Smooth muscle cell of the brain vasculature (primary cell): ENCODE data around the gene UGT1A7.
"Not testable (repeated sequence)": the region's sequence is repeated elsewhere in the genome, so short reads cannot be mapped to it uniquely, and the experiment has no call there.

Experiments
- DNase-seq: peaks from one replicate; pipeline ENCODE4 v3.0.0-alpha.2; 2012; ENCODE audit warnings: low read depth, low spot score

UGT1A7 gene

GRCh38 chr2:233681521-233682099 is at the start of gene UGT1A7:
Gene UGT1A7 (plus strand): TSS chr2:233681901. CDS start chr2:233681938, 37 bp downstream.
- DNase-seq: no peak

- not testable (repeated sequence) for DNase-seq
Observed at GRCh38 chr2:233636306-233636705, 45.4 kb upstream of the UGT1A7 start, which contains the start of gene UGT1A10. Gene UGT1A10 (plus strand): TSS chr2:233636448. CDS start chr2:233636523, 75 bp downstream.

- no peak for DNase-seq
Observed at GRCh38 chr2:233638836-233639235, 42.9 kb upstream of the UGT1A7 start.

- DNase-seq: no peak
Observed at GRCh38 chr2:233639860-233640259, 41.8 kb upstream of the UGT1A7 start.

GRCh38 chr2:233643128-233643527 is 38.6 kb upstream of the UGT1A7 start:
- no peak for DNase-seq

GRCh38 chr2:233646033-233646432 is 35.7 kb upstream of the UGT1A7 start:
- not testable (repeated sequence) for DNase-seq

GRCh38 chr2:233650981-233651380 is 30.7 kb upstream of the UGT1A7 start:
- DNase-seq: no peak

GRCh38 chr2:233651430-233651829 is 30.3 kb upstream of the UGT1A7 start:
- no peak for DNase-seq

- no peak for DNase-seq
Observed at GRCh38 chr2:233654501-233654900, 27.2 kb upstream of the UGT1A7 start.

- no peak for DNase-seq
Observed at GRCh38 chr2:233655043-233655442, 26.7 kb upstream of the UGT1A7 start.

GRCh38 chr2:233655943-233656342 is 25.8 kb upstream of the UGT1A7 start:
- DNase-seq: not testable (repeated sequence)

- DNase-seq: no peak
Observed at GRCh38 chr2:233656443-233656842, 25.3 kb upstream of the UGT1A7 start.

- DNase-seq: no peak
Observed at GRCh38 chr2:233658610-233659009, 23.1 kb upstream of the UGT1A7 start.

- no peak for DNase-seq
Observed at GRCh38 chr2:233663911-233664310, 17.8 kb upstream of the UGT1A7 start.

GRCh38 chr2:233668605-233669260 is 13.0 kb upstream of the UGT1A7 start:
- no peak for DNase-seq

GRCh38 chr2:233671290-233672161 is 10.2 kb upstream of the UGT1A7 start, which contains the start of gene UGT1A9:
Gene UGT1A9 (plus strand): TSS chr2:233671898. CDS start chr2:233671935, 37 bp downstream.
- no peak for DNase-seq

- DNase-seq: no peak
Observed at GRCh38 chr2:233672886-233673285, 8.8 kb upstream of the UGT1A7 start.

GRCh38 chr2:233673896-233674295 is 7.8 kb upstream of the UGT1A7 start:
- no peak for DNase-seq

GRCh38 chr2:233674314-233674713 is 7.4 kb upstream of the UGT1A7 start:
- DNase-seq: no peak

GRCh38 chr2:233674995-233675394 is 6.7 kb upstream of the UGT1A7 start:
- no peak for DNase-seq

- peak; percentile 9 for DNase-seq
Observed at GRCh38 chr2:233676046-233676445, 5.7 kb upstream of the UGT1A7 start.

GRCh38 chr2:233679196-233679595 is 2.5 kb upstream of the UGT1A7 start:
- no peak for DNase-seq
